HepG2 (cell line): ENCODE data around the gene ZNF425. TPM values are rescaled to one million over a fixed set of nuclear protein-coding genes. Genes with fewer than 3 reads are reported as not detected.

Source experiments
- ATM ChIP-seq: fragments of 450-650 bp; IDR thresholded peaks from 2 replicates; pipeline ENCODE4 v1.7.1; 2017; ENCODE audit warnings: mild to moderate bottlenecking, borderline replicate concordance
- CAMTA2 ChIP-seq: sonication (generic); formaldehyde crosslinking; IDR thresholded peaks from 2 replicates; pipeline ENCODE4 v1.4.0; 2020; ENCODE audit warnings: mild to moderate bottlenecking, missing genetic modification reagents, borderline replicate concordance
- CREB1 ChIP-seq, 2 experiments: fragments of 450-650 bp in 1 of 2; IDR thresholded peaks; 2 replicates each; pipeline ENCODE4 v1.6.1; 2016 to 2017; ENCODE audit warnings: control low read depth in 1 of 2, mild to moderate bottlenecking in 1 of 2, missing compliant biosample characterization in 1 of 2, missing genetic modification characterization in 1 of 2
- FLYWCH1 ChIP-seq: sonication (generic); formaldehyde crosslinking; IDR thresholded peaks from 2 replicates; pipeline ENCODE4 v1.8.1; 2023; ENCODE audit warnings: mild to moderate bottlenecking, missing genetic modification reagents
- KDM5A ChIP-seq: fragments of 200-600 bp; sonication (generic); IDR thresholded peaks from 2 replicates; pipeline ENCODE4 v1.7.0; 2018; ENCODE audit warnings: antibody characterized with exemption, mild to moderate bottlenecking, low read length, borderline replicate concordance
- KLF13 ChIP-seq: sonication (generic); formaldehyde crosslinking; IDR thresholded peaks from 2 replicates; pipeline ENCODE4 v1.4.0; 2020; ENCODE audit warnings: mild to moderate bottlenecking, missing genetic modification reagents
- PBX2 ChIP-seq: IDR thresholded peaks from 2 replicates; pipeline ENCODE4 v1.6.1; 2016; ENCODE audit warnings: control low read depth
- POLR2AphosphoS5 ChIP-seq: IDR thresholded peaks from 2 replicates; pipeline ENCODE4 v1.6.1; 2012; ENCODE audit warnings: low read depth, low read length
- RFX3 ChIP-seq: IDR thresholded peaks from 2 replicates; pipeline ENCODE4 v1.6.1; 2016; ENCODE audit warnings: missing biosample characterization, missing genetic modification reagents
- ZBTB25 ChIP-seq: IDR thresholded peaks from 2 replicates; pipeline ENCODE4 v1.6.1; 2018; ENCODE audit warnings: missing genetic modification reagents
- ZBTB42 ChIP-seq: sonication (generic); formaldehyde crosslinking; IDR thresholded peaks from 2 replicates; pipeline ENCODE4 v1.5.0; 2020; ENCODE audit warnings: mild to moderate bottlenecking, missing genetic modification reagents
- ZKSCAN1 ChIP-seq: fragments of 150-350 bp; IDR thresholded peaks from 2 replicates; pipeline ENCODE4 v1.6.1; 2014; ENCODE audit warnings: low read length
- ZNF563 ChIP-seq: sonication (generic); formaldehyde crosslinking; IDR thresholded peaks from 2 replicates; pipeline ENCODE4 v1.8.0; 2022; ENCODE audit warnings: mild to moderate bottlenecking, moderate library complexity, missing genetic modification reagents
- ZNF567 ChIP-seq: sonication (generic); formaldehyde crosslinking; IDR thresholded peaks from 2 replicates; pipeline ENCODE4 v1.8.1; 2023; ENCODE audit warnings: mild to moderate bottlenecking, missing genetic modification reagents, borderline replicate concordance
- ZNF652 ChIP-seq: IDR thresholded peaks from 2 replicates; pipeline ENCODE4 v1.6.1; 2016; ENCODE audit warnings: low read depth, borderline replicate concordance
- ZNF792 ChIP-seq: IDR thresholded peaks from 2 replicates; pipeline ENCODE4 v1.6.1; 2016
- polyA plus RNA-seq, 8 experiments: library from polyadenylated mRNA; depleted of rRNA in 3 of 8; stranded (reverse) in 7 of 8; unstranded in 1 of 8; fragments of >200 nt; fragmentation: Illumina TruSeq in 4 of 8; extraction: Trizol in 4 of 8; gene quantifications; 2 replicates each; pipeline versions ENCODE4 v1.2.1 to v1.2.3, GENCODE V29; 2011 to 2016; ENCODE audit warnings: low read depth in 4 of 8, missing spikeins in 1 of 8, mixed read lengths in 1 of 8; ENCODE audit not compliant: insufficient read depth in 1 of 8
- total RNA-seq, 5 experiments: library from RNA; depleted of rRNA; stranded (reverse); fragments of >200 nt; fragmentation: Illumina TruSeq; extraction: Trizol; gene quantifications; 2 replicates each; pipeline ENCODE4 v1.2.3, GENCODE V29; 2016; ENCODE audit warnings: low read depth in 1 of 5
- TF ChIP-seq, protein P1 (sequence below): fragments of 450-650 bp; IDR thresholded peaks from 2 replicates; pipeline ENCODE4 v1.6.1; 2016
- TF ChIP-seq, protein P2 (sequence below): sonication (generic); formaldehyde crosslinking; IDR thresholded peaks from 2 replicates; pipeline ENCODE4 v1.5.0; 2020; ENCODE audit warnings: mild to moderate bottlenecking, missing genetic modification reagents
- TF ChIP-seq, protein P3 (sequence below): sonication (generic); formaldehyde crosslinking; IDR thresholded peaks from 2 replicates; pipeline ENCODE4 v1.4.0; 2020; ENCODE audit warnings: mild to moderate bottlenecking, missing genetic modification reagents, borderline replicate concordance

The ZNF425 gene
- total and polyA plus RNA-seq, 2 of the 13 experiments (the other 11 are each of a cell fraction or from before 2014, with no cell fraction given): 0.51 to 1.1 TPM

GRCh38 chr7:149147752-149148653, 21.9 kb upstream of the ZNF425 start (continued):
- TF ChIP-seq, protein P1, sequence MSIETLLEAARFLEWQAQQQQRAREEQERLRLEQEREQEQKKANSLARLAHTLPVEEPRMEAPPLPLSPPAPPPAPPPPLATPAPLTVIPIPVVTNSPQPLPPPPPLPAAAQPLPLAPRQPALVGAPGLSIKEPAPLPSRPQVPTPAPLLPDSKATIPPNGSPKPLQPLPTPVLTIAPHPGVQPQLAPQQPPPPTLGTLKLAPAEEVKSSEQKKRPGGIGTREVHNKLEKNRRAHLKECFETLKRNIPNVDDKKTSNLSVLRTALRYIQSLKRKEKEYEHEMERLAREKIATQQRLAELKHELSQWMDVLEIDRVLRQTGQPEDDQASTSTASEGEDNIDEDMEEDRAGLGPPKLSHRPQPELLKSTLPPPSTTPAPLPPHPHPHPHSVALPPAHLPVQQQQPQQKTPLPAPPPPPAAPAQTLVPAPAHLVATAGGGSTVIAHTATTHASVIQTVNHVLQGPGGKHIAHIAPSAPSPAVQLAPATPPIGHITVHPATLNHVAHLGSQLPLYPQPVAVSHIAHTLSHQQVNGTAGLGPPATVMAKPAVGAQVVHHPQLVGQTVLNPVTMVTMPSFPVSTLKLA: no peak
- TF ChIP-seq ZNF792 (CRISPR knock-in tag): no peak
- no peak for TF ChIP-seq PBX2
- TF ChIP-seq POLR2AphosphoS5: no peak
- 0 out of 2 replicates have a peak, but pooled peaks have one; percentile 20 for TF ChIP-seq CREB1 (IDR thresholded peaks at IDR 0.05)
- no peak for TF ChIP-seq CREB1 (CRISPR knock-in tag; IDR thresholded peaks at IDR 0.05)
- TF ChIP-seq CAMTA2 (CRISPR knock-in tag): peak; percentile 95
- TF ChIP-seq KLF13 (CRISPR knock-in tag): no peak
- TF ChIP-seq ATM: no peak
- TF ChIP-seq ZNF652 (CRISPR knock-in tag): no peak
- TF ChIP-seq, protein P2, sequence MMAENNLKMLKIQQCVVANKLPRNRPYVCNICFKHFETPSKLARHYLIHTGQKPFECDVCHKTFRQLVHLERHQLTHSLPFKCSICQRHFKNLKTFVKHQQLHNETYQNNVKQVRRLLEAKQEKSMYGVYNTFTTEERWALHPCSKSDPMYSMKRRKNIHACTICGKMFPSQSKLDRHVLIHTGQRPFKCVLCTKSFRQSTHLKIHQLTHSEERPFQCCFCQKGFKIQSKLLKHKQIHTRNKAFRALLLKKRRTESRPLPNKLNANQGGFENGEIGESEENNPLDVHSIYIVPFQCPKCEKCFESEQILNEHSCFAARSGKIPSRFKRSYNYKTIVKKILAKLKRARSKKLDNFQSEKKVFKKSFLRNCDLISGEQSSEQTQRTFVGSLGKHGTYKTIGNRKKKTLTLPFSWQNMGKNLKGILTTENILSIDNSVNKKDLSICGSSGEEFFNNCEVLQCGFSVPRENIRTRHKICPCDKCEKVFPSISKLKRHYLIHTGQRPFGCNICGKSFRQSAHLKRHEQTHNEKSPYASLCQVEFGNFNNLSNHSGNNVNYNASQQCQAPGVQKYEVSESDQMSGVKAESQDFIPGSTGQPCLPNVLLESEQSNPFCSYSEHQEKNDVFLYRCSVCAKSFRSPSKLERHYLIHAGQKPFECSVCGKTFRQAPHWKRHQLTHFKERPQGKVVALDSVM (CRISPR knock-in tag): 0 out of 2 replicates have a peak, but pooled peaks have one; percentile 10
- no peak for TF ChIP-seq ZNF567 (CRISPR knock-in tag)
- TF ChIP-seq KDM5A: no peak; the same call in 1 of the 2 replicates
- TF ChIP-seq ZKSCAN1: no peak
- TF ChIP-seq, protein P3, sequence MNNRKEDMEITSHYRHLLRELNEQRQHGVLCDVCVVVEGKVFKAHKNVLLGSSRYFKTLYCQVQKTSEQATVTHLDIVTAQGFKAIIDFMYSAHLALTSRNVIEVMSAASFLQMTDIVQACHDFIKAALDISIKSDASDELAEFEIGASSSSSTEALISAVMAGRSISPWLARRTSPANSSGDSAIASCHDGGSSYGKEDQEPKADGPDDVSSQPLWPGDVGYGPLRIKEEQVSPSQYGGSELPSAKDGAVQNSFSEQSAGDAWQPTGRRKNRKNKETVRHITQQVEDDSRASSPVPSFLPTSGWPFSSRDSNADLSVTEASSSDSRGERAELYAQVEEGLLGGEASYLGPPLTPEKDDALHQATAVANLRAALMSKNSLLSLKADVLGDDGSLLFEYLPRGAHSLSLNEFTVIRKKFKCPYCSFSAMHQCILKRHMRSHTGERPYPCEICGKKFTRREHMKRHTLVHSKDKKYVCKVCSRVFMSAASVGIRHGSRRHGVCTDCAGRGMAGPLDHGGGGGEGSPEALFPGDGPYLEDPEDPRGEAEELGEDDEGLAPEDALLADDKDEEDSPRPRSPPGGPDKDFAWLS (CRISPR knock-in tag): no peak
- TF ChIP-seq ZBTB25: no peak
- TF ChIP-seq RFX3 (CRISPR knock-in tag): peak; percentile 81
- TF ChIP-seq FLYWCH1: no peak
- TF ChIP-seq ZNF563 (CRISPR knock-in tag): peak; percentile 74
- no peak for TF ChIP-seq ZBTB42 (CRISPR knock-in tag)
